ENCODE results near the gene VPS37B. TPM values are rescaled to one million over a fixed set of nuclear protein-coding genes. Genes with fewer than 3 reads are reported as not detected.

VPS37B gene
- total RNA-seq, 1 experiment from 2014 or later = 18.1 TPM

GRCh38 chr12:122852336-122853275, 43.3 kb downstream of the VPS37B start:
- ChIA-PET CTCF (no interaction called here), POLR2A (no interaction called here)
- no peaks in the 10 kb centered on the region for H3K36me3 Mint-ChIP-seq
- H3K27me3 Mint-ChIP-seq (ENCODE audit: low read depth) = no peaks in the 10 kb centered on the region
- no peak for ATAC-seq
- no peaks in the 10 kb centered on the region for H3K9me3 Mint-ChIP-seq
- H3K4me1 Mint-ChIP-seq = peaks cover 4% of the 10 kb centered on the region; the same call in 1 of the 2 replicates
- no peak for DNase-seq (ENCODE audit: low spot score)
- H3K4me3 Mint-ChIP-seq = no peak overlapping the region
- TF ChIP-seq GTF2I (CRISPR knock-in tag; conservative IDR thresholded peaks at IDR 0.05) = no peak
- H3K27ac Mint-ChIP-seq = peak overlapping the region; percentile 31; the same call in 1 of the 2 replicates

GRCh38 chr12:122851820-122852219, 44.1 kb downstream of the VPS37B start:
- Mint-ChIP-seq H3K27me3 (ENCODE audit: low read depth) (no peaks in the 10 kb centered on the region), H3K9me3 (no peaks in the 10 kb centered on the region), H3K36me3 (no peaks in the 10 kb centered on the region), H3K27ac (no peak overlapping the region), H3K4me1 (peaks cover 4% of the 10 kb centered on the region; the same call in 1 of the 2 replicates), H3K4me3 (no peak overlapping the region)
- DNase-seq (ENCODE audit: low spot score) (no peak), ATAC-seq (no peak)
- TF ChIP-seq GTF2I (CRISPR knock-in tag; conservative IDR thresholded peaks at IDR 0.05) (no peak), PRDM15 (CRISPR knock-in tag; IDR thresholded peaks at IDR 0.05) (no peak), ZNF232 (CRISPR knock-in tag; IDR thresholded peaks at IDR 0.05) (no peak), GABPB1 (CRISPR knock-in tag; IDR thresholded peaks at IDR 0.05) (no peak), ZNF263 (CRISPR knock-in tag; IDR thresholded peaks at IDR 0.05; ENCODE audit: low read depth) (no peak), ZBTB43 (CRISPR knock-in tag; IDR thresholded peaks at IDR 0.05) (no peak), ATF6 (CRISPR knock-in tag; IDR thresholded peaks at IDR 0.05) (no peak), CREB1 (CRISPR knock-in tag; IDR thresholded peaks at IDR 0.05) (no peak), SP1 (CRISPR knock-in tag; conservative IDR thresholded peaks at IDR 0.05) (no peak), TP53 (CRISPR knock-in tag; IDR thresholded peaks at IDR 0.05) (no peak)
- POLR2A ChIA-PET = no interaction called here
- CTCF ChIA-PET = interaction anchor here (0.5 to 1.4 kb wide), 2 partner anchors 9 to 267 kb away, joined by 3 to 4 read pairs; no protein-coding TSS in a partner anchor

- peaks cover 4% of the 10 kb centered on the region; the same call in 1 of the 2 replicates for H3K4me1 Mint-ChIP-seq
- TF ChIP-seq ZNF281 (CRISPR knock-in tag; IDR thresholded peaks at IDR 0.05) (no peak), RELA (CRISPR knock-in tag; IDR thresholded peaks at IDR 0.05; ENCODE audit: borderline replicate concordance) (no peak), ATF2 (CRISPR knock-in tag; IDR thresholded peaks at IDR 0.05; ENCODE audit: borderline replicate concordance, low read depth) (no peak), SOX15 (CRISPR knock-in tag; IDR thresholded peaks at IDR 0.05) (no peak), ZNF512 (CRISPR knock-in tag; IDR thresholded peaks at IDR 0.05; ENCODE audit: borderline replicate concordance) (no peak), CREM (CRISPR knock-in tag; IDR thresholded peaks at IDR 0.05) (no peak)
Observed at GRCh38 chr12:122850695-122851350, 45.1 kb downstream of the VPS37B start.

More at GRCh38 chr12:122850695-122851350, 45.1 kb downstream of the VPS37B start:
- CTCF ChIA-PET = interaction anchor here (1.4 kb wide), 1 partner anchor 10 kb away, joined by 4 read pairs; no protein-coding TSS in a partner anchor
- no peak overlapping the region for H3K4me3 Mint-ChIP-seq
- H3K27ac Mint-ChIP-seq = no peak overlapping the region
- no peaks in the 10 kb centered on the region for H3K36me3 Mint-ChIP-seq
- DNase-seq (ENCODE audit: low spot score) = no peak
- no peaks in the 10 kb centered on the region for H3K9me3 Mint-ChIP-seq
- ATAC-seq = no peak
- POLR2A ChIA-PET = interaction anchor here (0.6 kb wide), 1 partner anchor 28 kb away, joined by 5 read pairs; no protein-coding TSS in a partner anchor
- H3K27me3 Mint-ChIP-seq (ENCODE audit: low read depth) = no peaks in the 10 kb centered on the region
